AG04449 (cell line): ENCODE data around the gene TPRG1L.

Experiments
- CTCF ChIA-PET: fragments of 350-600 bp; formaldehyde crosslinking; extraction: SDS; loops from one replicate; lab custom pipeline; 2021; ENCODE audit warnings: antibody characterized with exemption; lab: Yijun Ruan, JAX
- POLR2A ChIA-PET: fragments of 400-600, 350-600 bp; formaldehyde crosslinking; extraction: SDS; loops from one replicate; lab custom pipeline; 2020; ENCODE audit warnings: antibody characterized with exemption, inconsistent platforms; lab: Yijun Ruan, JAX
- DNase-seq: peaks from one replicate; pipeline ENCODE4 v3.0.0-alpha.2; 2010; ENCODE audit warnings: low read depth, low spot score
- H3K4me3 ChIP-seq: 2 replicates; pipeline ENCODE4 v1.5.1; 2011; ENCODE audit warnings: low read depth, mild to moderate bottlenecking, control low read depth, low read length
- CTCF ChIP-seq: IDR thresholded peaks from one replicate; pipeline ENCODE4 v1.5.1; 2011; ENCODE audit warnings: mild to moderate bottlenecking, moderate library complexity, low read length, control low read depth, inconsistent platforms; ENCODE audit not compliant: insufficient read depth; ENCODE audit errors: missing control alignments

The TPRG1L gene

DNA sequence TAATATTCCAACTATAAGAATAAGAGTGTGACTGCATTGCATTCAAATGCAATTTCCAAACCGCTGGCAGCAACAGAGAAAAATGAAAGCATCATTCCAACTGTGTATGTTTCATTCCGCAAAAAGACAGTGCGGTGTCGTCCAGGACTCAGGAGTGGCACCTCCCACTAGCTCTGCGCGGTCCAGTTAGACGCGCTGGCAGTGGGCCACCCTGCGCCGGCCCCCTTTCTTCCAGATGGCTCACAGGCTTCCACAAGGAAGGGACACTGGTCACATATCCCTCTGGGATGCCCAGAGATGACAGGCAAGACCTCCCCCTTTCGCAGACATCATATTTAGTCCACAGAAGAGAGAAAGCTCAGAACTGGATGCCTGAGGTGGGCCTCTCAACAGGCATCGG lies 13.2 kb downstream of the TPRG1L start:
- no peak overlapping the region for H3K4me3 ChIP-seq
- ChIA-PET POLR2A (no interaction called here), CTCF (interaction anchor here (1.3 to 1.6 kb wide), 4 partner anchors 16 to 185 kb away, joined by 3 to 6 read pairs (median 4); no protein-coding TSS in a partner anchor)
- no peak for TF ChIP-seq CTCF
- DNase-seq: no peak

GRCh38 chr1:3638676-3639075 lies 13.9 kb downstream of the TPRG1L start:
- POLR2A ChIA-PET: no interaction called here
- CTCF ChIA-PET: interaction anchor here (1.4 kb wide), 1 partner anchor 17 kb away, joined by 3 read pairs; no protein-coding TSS in a partner anchor
- DNase-seq: no peak

DNA sequence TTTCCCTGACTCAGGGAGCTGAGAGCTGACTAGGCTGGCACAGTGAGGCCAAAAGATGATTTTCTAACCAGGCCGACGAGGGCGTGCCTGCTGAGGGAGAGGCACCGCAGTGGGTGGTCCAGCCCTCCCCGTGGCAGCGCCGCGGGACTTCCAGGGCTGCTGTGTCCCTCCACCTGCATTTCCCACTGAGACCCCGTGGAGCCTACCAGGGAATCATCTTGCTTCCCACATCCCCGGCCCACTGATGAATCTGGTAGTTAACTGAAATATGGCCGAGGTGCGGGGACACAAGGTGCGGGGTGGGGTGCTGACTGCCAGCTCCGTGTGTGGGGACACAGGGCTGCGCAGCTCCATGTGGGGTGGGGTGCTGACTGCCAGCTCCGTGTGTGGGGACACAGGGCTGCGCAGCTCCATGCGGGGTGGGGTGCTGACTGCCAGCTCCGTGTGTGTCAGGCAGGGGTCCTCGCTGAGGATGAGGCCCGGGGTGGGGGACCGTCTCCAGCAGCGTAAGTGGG lies 14.6 kb downstream of the TPRG1L start:
- ChIA-PET POLR2A (no interaction called here), CTCF (interaction anchor here (1.1 to 1.4 kb wide), 3 partner anchors 10 to 18 kb away, joined by 3 to 4 read pairs (median 4); partner anchors contain the start of gene WRAP73)
- DNase-seq: no peak
- TF ChIP-seq CTCF: no peak
- no peak overlapping the region for H3K4me3 ChIP-seq

More at GRCh38 chr1:3638676-3639075, 13.9 kb downstream of the TPRG1L start:
- TF ChIP-seq CTCF: no peak
- H3K4me3 ChIP-seq: no peak overlapping the region

GRCh38 chr1:3640121-3640837 lies 15.5 kb downstream of the TPRG1L start:
- no peak for TF ChIP-seq CTCF
- CTCF ChIA-PET: interaction anchor here (1.1 to 1.3 kb wide), 2 partner anchors 9 to 16 kb away, joined by 4 read pairs; partner anchors contain the start of gene WRAP73
- no peak overlapping the region for H3K4me3 ChIP-seq
- POLR2A ChIA-PET: no interaction called here
- DNase-seq: no peak

DNA sequence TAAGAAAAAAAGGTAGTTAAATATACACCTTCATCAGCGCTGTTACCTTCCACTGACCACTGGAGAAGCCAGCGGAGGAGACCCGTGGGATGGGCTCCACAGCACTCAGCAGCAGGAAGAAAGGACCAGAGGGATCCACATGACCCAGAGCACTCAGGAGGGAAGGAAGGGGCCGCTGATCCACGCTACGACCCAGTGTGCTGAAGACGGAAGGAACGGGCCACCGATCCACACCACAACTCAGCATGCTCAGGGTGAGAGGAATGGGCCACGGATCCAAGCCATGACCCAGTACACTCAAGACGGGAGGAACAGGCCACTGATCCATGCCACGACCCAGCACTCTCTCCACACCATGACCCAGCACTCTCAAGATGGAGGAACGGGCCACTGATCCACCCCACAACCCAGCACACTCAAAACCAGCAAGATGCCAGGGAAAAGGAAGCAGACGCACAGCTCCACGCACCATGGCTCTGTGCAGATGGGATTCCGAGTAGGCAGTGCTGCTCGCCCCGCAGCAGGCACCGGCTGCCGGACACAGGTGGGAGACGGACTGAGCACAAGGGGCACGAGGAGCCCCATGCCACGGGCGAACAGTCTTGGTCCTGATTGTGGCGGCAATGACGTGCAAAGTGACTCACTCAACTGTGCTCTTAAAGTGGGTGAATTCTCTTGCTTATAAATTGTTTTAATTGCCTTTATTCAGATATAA lies 16.4 kb downstream of the TPRG1L start:
- no peak for TF ChIP-seq CTCF
- no peak for DNase-seq
- POLR2A ChIA-PET: no interaction called here
- H3K4me3 ChIP-seq: no peak overlapping the region
- CTCF ChIA-PET: interaction anchor here (0.8 kb wide), 1 partner anchor 188 kb away, joined by 3 read pairs; no protein-coding TSS in a partner anchor

DNA sequence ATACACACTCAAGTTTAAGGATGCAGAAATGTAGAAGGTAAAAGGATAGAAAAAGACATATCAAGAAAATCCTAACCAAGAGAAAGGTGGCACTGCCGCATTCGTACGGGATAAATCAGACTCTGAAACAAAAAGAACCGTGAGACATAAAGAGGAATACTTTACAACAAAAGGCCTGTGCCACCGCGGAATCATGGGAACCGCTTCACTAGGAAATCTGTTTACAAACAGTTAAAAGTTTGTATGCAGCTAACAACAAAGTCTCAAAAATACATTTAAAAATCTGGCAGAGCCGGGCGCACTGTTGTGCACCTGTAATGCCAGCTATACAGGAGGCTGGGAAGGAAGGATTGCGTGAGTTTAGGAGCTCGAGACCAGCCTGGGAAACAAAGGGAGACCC lies 17.0 kb downstream of the TPRG1L start:
- no peak for TF ChIP-seq CTCF
- ChIA-PET CTCF (interaction anchor here (0.8 kb wide), 1 partner anchor 189 kb away, joined by 3 read pairs; no protein-coding TSS in a partner anchor), POLR2A (no interaction called here)
- no peak for DNase-seq
- no peak overlapping the region for H3K4me3 ChIP-seq
